Suppressor macrophage treated with lipopolysaccharide for 1 hour (primary cell): ENCODE data around the gene TECPR2.
A peak's percentile ranks its signal among the peaks of the same experiment; 100 is the strongest.

Experiments
- DNase-seq, 3 donors: peaks; one replicate each; pipeline ENCODE4 v3.0.0-alpha.2; 2020 to 2022

The TECPR2 gene

GRCh38 chr14:102434647-102435175, 72.0 kb downstream of the TECPR2 start:
- DNase-seq, result no peak

- DNase-seq, result peak; percentile 85 to 94 (median 88)
These were observed 75.5 kb downstream of the TECPR2 start for GRCh38 chr14:102437997-102438915.

- no peak for DNase-seq
These were observed 76.8 kb downstream of the TECPR2 start for GRCh38 chr14:102439556-102439955.

- DNase-seq, result no peak
These were observed 77.7 kb downstream of the TECPR2 start for GRCh38 chr14:102440392-102440791.

GRCh38 chr14:102442241-102443211, 79.8 kb downstream of the TECPR2 start:
- no peak for DNase-seq

GRCh38 chr14:102445066-102445465, 82.3 kb downstream of the TECPR2 start:
- no peak for DNase-seq

GRCh38 chr14:102445641-102446040, 82.9 kb downstream of the TECPR2 start:
- no peak for DNase-seq

- no peak for DNase-seq
These were observed 87.7 kb downstream of the TECPR2 start for GRCh38 chr14:102450206-102451063.

GRCh38 chr14:102451064-102451352, 88.3 kb downstream of the TECPR2 start:
- DNase-seq, result no peak

- DNase-seq, result no peak
These were observed 89.6 kb downstream of the TECPR2 start for GRCh38 chr14:102452302-102452701.

- DNase-seq, result no peak
These were observed 92.0 kb downstream of the TECPR2 start for GRCh38 chr14:102454711-102455110.

- DNase-seq, result peak in 1 of 3 donors; percentile 10
These were observed 94.8 kb downstream of the TECPR2 start for GRCh38 chr14:102457509-102457908.

GRCh38 chr14:102461490-102462338, 99.0 kb downstream of the TECPR2 start:
- no peak for DNase-seq

- DNase-seq, result no peak
These were observed 99.7 kb downstream of the TECPR2 start for GRCh38 chr14:102462391-102462790.

GRCh38 chr14:102464006-102464405, 101.3 kb downstream of the TECPR2 start:
- no peak for DNase-seq

GRCh38 chr14:102464846-102465341, 102.2 kb downstream of the TECPR2 start:
- DNase-seq, result no peak

- DNase-seq, result no peak
These were observed 106.5 kb downstream of the TECPR2 start for GRCh38 chr14:102469261-102469660.

- no peak for DNase-seq
These were observed 109.4 kb downstream of the TECPR2 start for GRCh38 chr14:102471921-102472790.

- no peak for DNase-seq
These were observed 110.0 kb downstream of the TECPR2 start for GRCh38 chr14:102472791-102473150.

GRCh38 chr14:102473559-102473958, 110.8 kb downstream of the TECPR2 start:
- DNase-seq, result no peak
